C4-2B (cell line): ENCODE results near the gene FLAD1.

Source experiments
- H3K27ac ChIP-seq: fragments of 450-650 bp; 2 replicates; pipeline ENCODE4 v1.5.1; 2017
- CTCF ChIP-seq: fragments of 450-650 bp; conservative IDR thresholded peaks from 2 replicates; pipeline ENCODE4 v1.5.1; 2017; ENCODE audit warnings: mild to moderate bottlenecking
- ZFX ChIP-seq: fragments of 450-650 bp; IDR thresholded peaks from 2 replicates; pipeline ENCODE4 v1.6.1; 2017

Gene FLAD1

DNA sequence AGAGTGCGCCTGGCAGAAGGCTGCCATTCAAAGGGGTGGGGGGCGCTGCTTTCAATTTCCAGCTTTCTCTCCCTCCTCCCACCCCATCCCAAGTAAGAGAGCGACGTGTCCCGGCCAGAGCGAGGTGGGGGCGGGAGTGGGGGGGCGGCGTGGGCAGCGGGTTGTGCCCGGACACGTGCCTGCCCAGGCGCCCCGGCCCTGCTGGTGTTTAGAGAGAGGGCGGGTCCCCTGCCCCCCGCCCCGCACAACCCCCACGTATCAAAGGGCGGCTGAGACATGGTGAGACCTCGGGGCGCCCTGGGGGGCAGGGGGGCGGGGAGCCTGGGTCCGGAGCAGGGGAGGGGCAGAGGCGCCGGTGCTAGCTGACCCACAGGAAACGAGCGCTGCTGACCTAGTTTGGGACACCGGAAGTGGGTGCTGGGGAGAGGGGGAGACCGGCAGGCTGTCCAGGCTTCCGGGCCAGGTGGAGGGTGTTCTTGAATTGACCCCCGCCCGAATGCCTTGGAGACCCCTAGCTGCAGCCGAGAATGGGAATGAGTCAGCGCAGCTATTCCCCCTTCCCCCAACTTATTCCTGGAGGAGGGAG is 20.7 kb downstream of the FLAD1 start:
- peak overlapping the region; percentile 99 for H3K27ac ChIP-seq
- TF ChIP-seq CTCF (no peak), ZFX (no peak)

- TF ChIP-seq ZFX (no peak), CTCF (no peak)
- H3K27ac ChIP-seq, result peak overlapping the region; percentile 99
Observed at GRCh38 chr1:155004352-155005075, 21.4 kb downstream of the FLAD1 start.

DNA sequence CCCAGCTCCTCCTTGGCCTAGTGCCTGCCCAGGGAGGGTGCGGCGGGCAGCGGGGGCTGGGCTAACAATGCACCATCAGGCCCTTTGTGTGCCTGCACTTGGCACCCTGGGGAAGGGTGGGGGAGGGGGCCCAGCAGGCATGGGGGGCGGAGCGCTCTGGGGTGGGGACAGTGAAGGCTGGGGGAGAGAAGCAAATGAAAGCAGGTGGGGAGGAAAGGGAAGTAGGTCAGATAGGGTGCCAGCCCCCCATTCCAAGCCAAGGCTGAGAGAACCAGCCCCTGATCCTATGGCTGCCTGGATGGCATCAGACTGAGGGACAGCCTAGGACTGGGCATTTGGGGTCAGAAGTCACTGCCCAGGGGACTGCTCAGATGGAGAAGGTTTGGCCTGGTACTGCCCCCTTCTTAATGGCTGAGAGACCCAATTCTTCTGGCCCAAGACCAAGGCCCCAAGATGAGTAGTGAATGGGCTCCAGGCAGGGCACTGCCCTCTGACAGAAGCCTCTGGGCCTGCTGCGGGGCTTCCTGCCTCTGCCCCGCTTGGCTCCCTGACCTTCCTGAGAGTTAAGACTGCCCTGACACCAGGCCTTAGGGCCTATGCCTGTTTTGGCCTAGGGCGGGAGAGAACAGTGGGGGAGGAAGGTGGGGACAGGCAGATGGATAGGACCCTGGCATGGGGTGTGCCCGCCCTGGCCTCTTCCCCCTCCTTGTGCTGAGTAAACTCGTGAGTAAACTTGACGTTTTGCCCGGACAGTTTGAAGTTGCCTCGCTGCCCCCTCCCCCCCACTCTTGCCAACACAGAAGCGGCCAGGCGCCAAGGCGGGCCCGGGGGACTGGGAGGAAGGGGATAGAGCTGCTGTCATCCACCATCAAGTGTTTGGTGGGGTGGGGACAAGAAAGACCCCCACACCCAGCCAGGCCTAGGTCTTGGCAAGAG is 22.2 kb downstream of the FLAD1 start:
- peak overlapping the region; percentile 99 for H3K27ac ChIP-seq
- TF ChIP-seq ZFX (peak; percentile 75), CTCF (no peak)

DNA sequence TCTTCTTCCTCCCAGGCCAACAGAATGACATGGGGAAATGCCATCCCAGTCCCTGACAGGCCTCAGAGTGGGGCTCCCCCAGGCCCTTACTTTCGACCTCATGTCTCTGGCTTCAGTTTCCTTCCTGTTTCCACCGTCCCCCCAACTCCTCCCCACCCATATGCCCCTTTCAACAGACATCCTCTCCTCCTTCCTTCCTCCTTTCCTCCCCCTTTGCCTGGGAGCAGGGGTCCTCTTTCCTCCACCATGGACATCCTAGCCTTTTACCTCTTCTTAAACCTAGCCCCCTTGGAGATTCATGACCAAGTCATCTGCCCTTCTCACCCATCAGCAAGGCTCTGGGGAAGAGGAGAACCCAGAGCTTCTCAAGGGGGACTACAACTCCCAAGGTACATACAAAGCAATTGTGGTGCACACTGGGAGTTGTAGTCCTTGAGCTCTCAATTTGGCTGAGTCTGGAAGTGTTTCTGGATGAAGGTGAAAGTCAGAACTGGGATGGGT is 23.5 kb downstream of the FLAD1 start:
- TF ChIP-seq ZFX, result no peak
- TF ChIP-seq CTCF, result no peak
- peak overlapping the region; percentile 99 for H3K27ac ChIP-seq

- TF ChIP-seq CTCF, result no peak
- TF ChIP-seq ZFX, result peak; percentile 66; the same call in 1 of the 2 replicates
- H3K27ac ChIP-seq, result peak overlapping the region; percentile 99
Observed at GRCh38 chr1:155007251-155007828, 24.2 kb downstream of the FLAD1 start.

GRCh38 chr1:155008015-155008941 is 25.1 kb downstream of the FLAD1 start:
- TF ChIP-seq CTCF (no peak), ZFX (no peak)
- peak overlapping the region; percentile 99 for H3K27ac ChIP-seq
